Effector memory CD4-positive, alpha-beta T cell (primary cell): ENCODE results near the gene GRAMD2A.

Experiments
- DNase-seq, 3 donors: peaks; one replicate each; pipeline ENCODE4 v3.0.0-alpha.2; 2020
- H3K27ac ChIP-seq: 2 replicates; pipeline ENCODE4 v1.7.0; 2013; ENCODE audit warnings: mild to moderate bottlenecking, low read length, moderate library complexity; ENCODE audit not compliant: insufficient read depth, poor library complexity, severe bottlenecking
- H3K27me3 ChIP-seq: replicated peaks from 2 replicates; pipeline ENCODE4 v1.7.0; 2013; ENCODE audit warnings: mild to moderate bottlenecking, low read length; ENCODE audit not compliant: insufficient read depth, control insufficient read depth, poor library complexity, severe bottlenecking
- H3K36me3 ChIP-seq: 2 replicates; pipeline ENCODE4 v1.7.0; 2013; ENCODE audit warnings: mild to moderate bottlenecking, low read length, moderate library complexity; ENCODE audit not compliant: control insufficient read depth, insufficient read depth
- H3K4me1 ChIP-seq: 2 replicates; pipeline ENCODE4 v1.7.0; 2013; ENCODE audit warnings: low read length, mild to moderate bottlenecking; ENCODE audit not compliant: control insufficient read depth, insufficient read depth, poor library complexity, severe bottlenecking
- H3K4me3 ChIP-seq: 2 replicates; pipeline ENCODE4 v1.7.0; 2013; ENCODE audit warnings: low read length, low read depth, mild to moderate bottlenecking; ENCODE audit not compliant: insufficient read depth, poor library complexity, severe bottlenecking
- H3K9me3 ChIP-seq: 2 replicates; pipeline ENCODE4 v1.7.0; 2013; ENCODE audit warnings: mild to moderate bottlenecking, low read length, moderate library complexity; ENCODE audit not compliant: control insufficient read depth

The GRAMD2A gene

DNA sequence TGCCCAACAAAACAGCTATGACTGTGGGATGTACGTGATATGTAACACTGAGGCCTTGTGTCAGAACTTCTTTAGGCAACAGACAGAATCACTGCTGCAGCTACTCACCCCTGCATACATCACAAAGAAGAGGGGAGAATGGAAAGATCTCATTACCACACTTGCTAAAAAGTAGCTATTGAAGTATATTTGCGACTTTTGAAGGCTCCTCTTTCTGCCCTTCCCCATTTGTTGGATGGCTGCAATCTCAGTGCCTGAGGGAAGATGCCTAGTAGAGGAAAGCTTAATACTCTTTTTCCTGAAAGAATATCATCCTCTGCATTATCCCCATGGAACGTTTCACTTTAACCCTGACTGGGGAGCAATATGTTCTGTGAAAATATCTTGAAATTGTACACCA lies 57.5 kb downstream of the GRAMD2A start:
- DNase-seq: no peak
- Histone ChIP-seq H3K27ac (no peak overlapping the region), H3K9me3 (no peaks in the 10 kb centered on the region), H3K27me3 (no peaks in the 10 kb centered on the region), H3K36me3 (no peaks in the 10 kb centered on the region), H3K4me3 (no peak overlapping the region), H3K4me1 (no peaks in the 10 kb centered on the region)

DNA sequence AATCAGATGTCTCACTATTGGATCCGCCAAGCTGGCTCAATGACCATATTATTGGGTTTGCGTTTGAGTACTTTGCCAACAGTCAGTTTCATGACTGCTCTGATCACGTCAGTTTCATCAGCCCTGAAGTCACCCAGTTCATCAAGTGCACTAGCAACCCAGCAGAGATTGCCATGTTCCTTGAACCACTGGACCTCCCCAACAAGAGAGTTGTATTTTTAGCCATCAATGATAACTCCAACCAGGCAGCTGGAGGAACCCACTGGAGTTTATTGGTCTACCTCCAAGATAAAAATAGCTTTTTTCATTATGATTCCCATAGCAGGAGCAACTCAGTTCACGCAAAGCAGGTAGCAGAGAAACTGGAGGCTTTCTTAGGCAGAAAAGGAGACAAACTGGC lies 57.9 kb downstream of the GRAMD2A start:
- Histone ChIP-seq H3K27ac (no peak overlapping the region), H3K27me3 (no peaks in the 10 kb centered on the region), H3K4me1 (no peaks in the 10 kb centered on the region), H3K36me3 (no peaks in the 10 kb centered on the region), H3K9me3 (no peaks in the 10 kb centered on the region), H3K4me3 (no peak overlapping the region)
- DNase-seq: no peak

DNA sequence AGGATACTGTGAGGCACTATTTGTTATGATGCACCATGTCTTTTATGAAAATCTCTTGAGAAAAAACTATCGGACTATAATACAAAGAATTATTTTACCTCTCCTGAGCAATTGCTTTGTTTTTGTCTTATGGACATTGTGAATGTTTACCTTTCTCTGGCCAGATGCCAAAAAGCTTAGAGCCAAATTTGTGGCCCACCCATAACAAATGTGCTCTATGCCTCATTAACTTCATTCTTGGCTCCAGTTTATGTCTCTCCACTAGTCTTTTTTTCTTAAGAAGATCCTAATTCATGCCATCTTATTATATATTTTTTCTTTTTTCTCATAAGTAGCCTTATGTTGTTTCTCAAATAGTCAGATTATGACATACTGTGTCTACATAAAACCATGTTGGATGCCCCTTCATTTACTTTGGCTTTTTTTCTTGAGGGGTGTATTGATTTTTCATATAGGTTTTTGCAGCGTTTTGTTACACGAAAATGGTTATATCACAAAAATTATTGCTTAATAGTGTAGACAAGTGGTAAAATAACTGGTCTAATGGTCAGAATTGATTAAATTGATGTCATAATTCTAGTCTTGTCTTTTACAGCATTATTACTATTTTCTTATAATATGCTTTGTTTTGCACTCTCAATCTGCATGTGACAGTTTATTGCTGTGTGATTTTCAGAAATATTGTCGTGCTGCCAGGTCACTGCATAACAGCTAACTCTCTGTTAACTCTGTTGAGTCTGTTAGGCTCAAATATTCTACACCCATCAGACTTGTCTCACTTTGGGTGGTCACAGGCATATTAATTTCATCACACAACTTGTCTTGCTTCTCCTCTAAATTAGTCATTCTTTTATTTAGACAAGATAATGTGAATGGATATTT lies 61.2 kb downstream of the GRAMD2A start:
- H3K4me1 ChIP-seq: no peaks in the 10 kb centered on the region
- no peak for DNase-seq
- H3K27ac ChIP-seq: no peak overlapping the region
- H3K36me3 ChIP-seq: no peaks in the 10 kb centered on the region
- H3K27me3 ChIP-seq: no peaks in the 10 kb centered on the region
- no peaks in the 10 kb centered on the region for H3K9me3 ChIP-seq
- H3K4me3 ChIP-seq: no peak overlapping the region

DNA sequence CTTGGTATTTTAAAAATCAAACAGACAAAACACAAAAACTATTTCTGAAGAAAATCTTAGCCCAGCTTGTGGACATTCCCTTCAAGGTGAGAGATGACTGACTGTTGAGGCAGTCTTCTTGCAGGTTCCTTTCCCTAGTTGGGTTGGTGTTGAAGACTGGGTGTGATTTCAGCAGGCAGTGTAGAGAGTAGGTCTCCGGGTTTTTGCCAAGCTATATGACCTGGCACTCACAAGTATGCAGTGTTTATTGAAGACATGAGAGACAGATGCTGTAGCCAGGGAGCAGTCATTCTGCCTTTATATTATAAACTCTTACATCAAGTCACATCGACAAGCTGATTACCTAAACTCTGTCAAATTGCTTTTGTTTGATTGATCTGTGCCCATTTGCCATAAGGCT lies 61.9 kb downstream of the GRAMD2A start:
- Histone ChIP-seq H3K27me3 (no peaks in the 10 kb centered on the region), H3K4me1 (no peaks in the 10 kb centered on the region), H3K36me3 (no peaks in the 10 kb centered on the region), H3K4me3 (no peak overlapping the region), H3K9me3 (no peaks in the 10 kb centered on the region), H3K27ac (no peak overlapping the region)
- DNase-seq: no peak

DNA sequence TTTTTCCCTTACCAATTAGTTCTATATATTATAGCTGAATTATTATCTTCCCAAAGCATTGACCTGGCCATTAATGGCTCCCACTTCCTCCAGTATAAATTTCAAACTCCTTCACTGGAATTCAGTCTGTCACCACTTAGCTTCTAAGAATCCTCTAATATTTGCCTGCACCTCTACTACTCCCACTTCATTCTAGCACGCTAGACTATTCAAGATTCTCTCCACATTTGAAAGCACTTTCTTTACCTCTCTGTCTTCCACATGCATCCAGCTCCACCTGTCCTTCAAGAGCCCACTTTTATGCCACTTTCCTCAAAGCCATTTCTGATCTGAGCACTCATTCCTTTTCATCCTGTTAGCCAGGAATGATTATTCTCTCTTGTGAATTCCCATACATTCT lies 64.4 kb downstream of the GRAMD2A start:
- H3K36me3 ChIP-seq: no peaks in the 10 kb centered on the region
- no peaks in the 10 kb centered on the region for H3K9me3 ChIP-seq
- H3K27ac ChIP-seq: no peak overlapping the region
- H3K4me3 ChIP-seq: no peak overlapping the region
- DNase-seq: no peak
- no peaks in the 10 kb centered on the region for H3K27me3 ChIP-seq
- no peaks in the 10 kb centered on the region for H3K4me1 ChIP-seq

DNA sequence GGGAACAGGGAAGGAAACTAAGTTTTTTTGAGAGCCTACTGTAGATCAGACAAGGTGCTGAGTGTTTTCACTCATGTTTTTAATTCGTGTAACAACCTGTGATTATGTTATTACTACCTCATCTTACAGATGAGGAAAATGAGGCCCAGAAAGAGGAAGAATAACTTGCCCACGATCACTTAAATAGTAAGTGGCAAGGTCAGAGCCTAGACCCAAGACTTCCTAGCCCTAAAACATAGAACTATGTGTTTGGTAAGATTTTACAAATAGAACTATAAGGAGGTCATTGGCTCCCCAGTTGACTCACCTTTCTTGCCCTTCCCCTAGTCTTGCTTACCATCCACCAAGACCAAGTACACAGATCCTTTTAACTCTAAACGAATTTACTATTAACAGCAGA lies 65.7 kb downstream of the GRAMD2A start:
- DNase-seq: no peak
- H3K4me3 ChIP-seq: no peak overlapping the region
- H3K4me1 ChIP-seq: no peaks in the 10 kb centered on the region
- H3K36me3 ChIP-seq: no peaks in the 10 kb centered on the region
- no peaks in the 10 kb centered on the region for H3K27me3 ChIP-seq
- no peak overlapping the region for H3K27ac ChIP-seq
- no peaks in the 10 kb centered on the region for H3K9me3 ChIP-seq

DNA sequence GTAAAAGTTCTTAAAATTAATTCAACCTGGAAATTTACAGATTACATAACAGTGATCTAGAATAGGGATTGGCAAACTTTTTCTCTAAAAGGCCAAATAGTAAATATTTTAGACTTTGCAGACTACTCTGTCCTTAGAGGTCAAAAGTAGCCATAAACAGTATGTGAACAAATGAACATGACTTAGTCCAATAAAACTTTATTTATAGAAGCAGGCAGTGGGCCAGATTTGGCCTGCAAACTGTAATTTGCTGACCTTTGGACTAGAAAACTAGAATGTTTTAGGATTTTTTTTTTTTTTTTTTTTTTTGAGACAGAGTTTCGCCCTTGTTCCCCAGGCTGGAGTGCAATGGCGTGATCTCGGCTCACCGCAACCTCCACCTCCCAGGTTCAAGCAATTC lies 67.3 kb downstream of the GRAMD2A start:
- H3K27ac ChIP-seq: no peak overlapping the region
- no peaks in the 10 kb centered on the region for H3K36me3 ChIP-seq
- no peaks in the 10 kb centered on the region for H3K27me3 ChIP-seq
- no peaks in the 10 kb centered on the region for H3K9me3 ChIP-seq
- DNase-seq: no peak
- no peak overlapping the region for H3K4me3 ChIP-seq
- no peaks in the 10 kb centered on the region for H3K4me1 ChIP-seq

DNA sequence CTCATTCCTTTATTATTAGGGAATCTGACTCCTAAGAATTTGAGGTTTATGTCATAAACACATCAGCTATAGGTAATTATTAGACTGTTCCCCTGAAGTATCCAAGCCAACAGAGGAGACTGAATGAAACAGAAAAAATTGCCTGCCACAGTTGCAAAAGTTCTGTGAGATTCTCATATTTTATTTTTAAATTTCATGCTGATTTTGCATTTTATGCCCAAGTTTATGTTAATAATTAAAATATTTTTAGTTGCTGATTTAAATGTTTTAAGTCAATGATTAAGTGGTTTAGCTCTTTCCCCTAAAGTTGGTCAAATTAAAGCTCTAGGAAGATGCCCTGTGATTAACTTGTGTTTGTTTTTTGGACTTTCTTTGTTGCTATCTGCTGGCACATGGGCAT lies 69.2 kb downstream of the GRAMD2A start:
- Histone ChIP-seq H3K4me3 (no peak overlapping the region), H3K9me3 (no peaks in the 10 kb centered on the region), H3K4me1 (no peaks in the 10 kb centered on the region), H3K27me3 (no peaks in the 10 kb centered on the region), H3K27ac (no peak overlapping the region), H3K36me3 (no peaks in the 10 kb centered on the region)
- DNase-seq: no peak

DNA sequence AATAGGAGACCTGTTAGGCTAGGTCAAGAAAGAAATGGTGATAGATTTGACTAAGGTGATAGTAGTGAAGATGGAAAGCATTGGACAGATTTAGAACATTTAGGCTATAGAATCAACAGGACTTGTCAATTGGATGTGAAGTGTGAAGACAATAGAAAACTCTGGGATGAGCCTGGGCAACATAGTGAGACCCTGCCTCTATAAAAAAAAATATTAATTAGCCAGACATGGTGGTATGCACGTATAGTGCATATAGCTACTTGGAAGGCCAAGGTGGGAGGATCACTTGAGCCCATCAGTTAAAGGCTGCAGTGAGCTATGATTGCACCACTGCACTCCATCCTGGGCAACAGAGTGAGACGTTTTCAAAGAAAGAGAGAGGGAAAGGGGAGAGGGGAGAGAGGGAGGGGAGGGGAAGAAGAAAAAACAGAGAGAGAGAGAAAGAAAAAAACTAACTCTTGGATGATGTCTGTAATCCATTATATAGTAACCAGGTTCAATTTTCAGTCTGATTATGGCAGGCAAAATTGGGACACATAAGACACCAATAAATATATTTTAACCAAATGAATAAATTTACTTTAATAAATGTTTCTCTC lies 69.8 kb downstream of the GRAMD2A start:
- Histone ChIP-seq H3K4me3 (no peak overlapping the region), H3K27me3 (no peaks in the 10 kb centered on the region), H3K9me3 (no peaks in the 10 kb centered on the region), H3K4me1 (no peaks in the 10 kb centered on the region), H3K27ac (no peak overlapping the region), H3K36me3 (no peaks in the 10 kb centered on the region)
- no peak for DNase-seq

DNA sequence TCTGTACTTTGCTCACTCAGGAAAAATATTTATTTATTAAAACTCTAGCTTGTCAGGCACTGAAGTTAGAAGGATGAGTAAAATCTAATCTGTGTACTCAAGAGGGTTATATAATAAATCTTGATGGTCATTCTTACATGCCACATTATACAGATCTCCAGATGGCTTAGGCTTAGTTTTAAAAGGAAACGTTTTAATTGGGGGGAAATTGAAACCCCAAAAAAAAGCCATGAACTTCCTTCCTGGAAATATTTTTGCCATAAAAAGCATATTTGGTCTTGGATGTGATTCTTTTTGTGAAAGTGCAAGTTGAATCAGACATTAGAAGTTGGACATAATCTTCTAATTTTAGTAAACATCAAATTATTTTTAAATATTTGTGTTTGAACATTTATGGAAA lies 73.4 kb downstream of the GRAMD2A start:
- no peaks in the 10 kb centered on the region for H3K9me3 ChIP-seq
- no peaks in the 10 kb centered on the region for H3K4me1 ChIP-seq
- H3K27ac ChIP-seq: no peak overlapping the region
- no peaks in the 10 kb centered on the region for H3K36me3 ChIP-seq
- no peak overlapping the region for H3K4me3 ChIP-seq
- H3K27me3 ChIP-seq: no peaks in the 10 kb centered on the region
- DNase-seq: no peak
